Measurements from ENCODE around the gene PABPC3. TPM values are rescaled to one million over a fixed set of nuclear protein-coding genes. Genes with fewer than 3 reads are reported as not detected.

Gene PABPC3
- total RNA-seq: 0.07 TPM
- long read RNA-seq: 0 reads

GRCh38 chr13:25095851-25096453 is at the start of gene PABPC3:
Gene PABPC3, plus strand, starts transcription at chr13:25096136. Its CDS starts 63 bp downstream, at chr13:25096199.
- no peak for ATAC-seq
- no peak for DNase-seq
- intact Hi-C loops (cut with micrococcal nuclease): no loop called here

- intact Hi-C loops (cut with micrococcal nuclease): no loop called here
- ATAC-seq: peak; percentile 13
- DNase-seq: no peak
These were observed 49.5 kb upstream of the PABPC3 start for GRCh38 chr13:25046274-25046984.

GRCh38 chr13:25046985-25047511 is 48.9 kb upstream of the PABPC3 start:
- DNase-seq (no peak), ATAC-seq (peak; percentile 43)
- intact Hi-C loops (cut with micrococcal nuclease): no loop called here

GRCh38 chr13:25051065-25051464 is 44.9 kb upstream of the PABPC3 start:
- intact Hi-C loops (cut with micrococcal nuclease): no loop called here
- no peak for ATAC-seq

GRCh38 chr13:25059166-25059565 is 36.8 kb upstream of the PABPC3 start:
- DNase-seq (no peak), ATAC-seq (no peak)
- intact Hi-C loops (cut with micrococcal nuclease): no loop called here

More at GRCh38 chr13:25051065-25051464, 44.9 kb upstream of the PABPC3 start:
- DNase-seq: no peak

- intact Hi-C loops (cut with micrococcal nuclease): no loop called here
- no peak for ATAC-seq
These were observed 36.0 kb upstream of the PABPC3 start for GRCh38 chr13:25059958-25060357.

GRCh38 chr13:25062479-25062878 is 33.5 kb upstream of the PABPC3 start:
- intact Hi-C loops (cut with micrococcal nuclease): no loop called here
- ATAC-seq (no peak), DNase-seq (no peak)

More at GRCh38 chr13:25059958-25060357, 36.0 kb upstream of the PABPC3 start:
- DNase-seq: no peak

GRCh38 chr13:25064396-25064795 is 31.5 kb upstream of the PABPC3 start:
- intact Hi-C loops (cut with micrococcal nuclease): no loop called here
- ATAC-seq (no peak), DNase-seq (no peak)

- no peak for DNase-seq
- no peak for ATAC-seq
- intact Hi-C loops (cut with micrococcal nuclease): no loop called here
These were observed 29.8 kb upstream of the PABPC3 start for GRCh38 chr13:25065974-25066770.

- DNase-seq: no peak
- intact Hi-C loops (cut with micrococcal nuclease): no loop called here
- no peak for ATAC-seq
These were observed 28.9 kb upstream of the PABPC3 start for GRCh38 chr13:25067064-25067463.

GRCh38 chr13:25068810-25069209 is 27.1 kb upstream of the PABPC3 start:
- no peak for ATAC-seq
- intact Hi-C loops (cut with micrococcal nuclease): no loop called here

GRCh38 chr13:25069236-25069635 is 26.7 kb upstream of the PABPC3 start:
- intact Hi-C loops (cut with micrococcal nuclease): no loop called here
- ATAC-seq (no peak), DNase-seq (no peak)

More at GRCh38 chr13:25068810-25069209, 27.1 kb upstream of the PABPC3 start:
- DNase-seq: no peak

- intact Hi-C loops (cut with micrococcal nuclease): no loop called here
- DNase-seq: no peak
- no peak for ATAC-seq
These were observed 26.0 kb upstream of the PABPC3 start for GRCh38 chr13:25069911-25070310.

GRCh38 chr13:25080773-25081172 is 15.2 kb upstream of the PABPC3 start:
- intact Hi-C loops (cut with micrococcal nuclease): no loop called here
- DNase-seq: no peak
- no peak for ATAC-seq

- intact Hi-C loops (cut with micrococcal nuclease): no loop called here
- no peak for ATAC-seq
- no peak for DNase-seq
These were observed 11.8 kb upstream of the PABPC3 start for GRCh38 chr13:25084096-25084495.

- intact Hi-C loops (cut with micrococcal nuclease): no loop called here
These were observed 10.7 kb upstream of the PABPC3 start for GRCh38 chr13:25085125-25085742.

GRCh38 chr13:25088562-25089221 is 7.2 kb upstream of the PABPC3 start:
- ATAC-seq: no peak
- intact Hi-C loops (cut with micrococcal nuclease): no loop called here

More at GRCh38 chr13:25085125-25085742, 10.7 kb upstream of the PABPC3 start:
- ATAC-seq: no peak
- no peak for DNase-seq

GRCh38 chr13:25097426-25097825 is 1.5 kb downstream of the PABPC3 start:
- no peak for ATAC-seq
- intact Hi-C loops (cut with micrococcal nuclease): no loop called here

More at GRCh38 chr13:25088562-25089221, 7.2 kb upstream of the PABPC3 start:
- no peak for DNase-seq

GRCh38 chr13:25103711-25104110 is 7.8 kb downstream of the PABPC3 start:
- intact Hi-C loops (cut with micrococcal nuclease): no loop called here
- ATAC-seq: no peak
- DNase-seq: no peak

More at GRCh38 chr13:25097426-25097825, 1.5 kb downstream of the PABPC3 start:
- DNase-seq: no peak

Measured in left ventricle myocardium superior (tissue), 1 donor.